Neuronal stem cell (in vitro differentiated cells): ENCODE results near the gene DSCAM.

Source experiments
- DNase-seq: peaks from one replicate; pipeline ENCODE4 v3.0.0-alpha.2; 2013; ENCODE audit warnings: low spot score
- H2AFZ ChIP-seq: one replicate; pipeline ENCODE4 v1.6.1; 2013; ENCODE audit warnings: mild to moderate bottlenecking, low read length, inconsistent platforms
- H2AK5ac ChIP-seq: 2 replicates; pipeline ENCODE4 v1.6.1; 2013; ENCODE audit warnings: low read depth, mild to moderate bottlenecking, inconsistent platforms, low read length, moderate library complexity, mixed read lengths
- H2BK120ac ChIP-seq: 2 replicates; pipeline ENCODE4 v1.6.1; 2013; ENCODE audit warnings: low read depth, mild to moderate bottlenecking, inconsistent platforms, low read length, moderate library complexity, mixed read lengths
- H2BK12ac ChIP-seq: one replicate; pipeline ENCODE4 v1.6.1; 2013; ENCODE audit warnings: low read length, inconsistent platforms
- H2BK15ac ChIP-seq: 2 replicates; pipeline ENCODE4 v1.6.1; 2013; ENCODE audit warnings: mild to moderate bottlenecking, low read length, inconsistent platforms, mixed read lengths
- H2BK5ac ChIP-seq: one replicate; pipeline ENCODE4 v1.6.1; 2013; ENCODE audit warnings: inconsistent platforms, mild to moderate bottlenecking, low read length, moderate library complexity
- H3K14ac ChIP-seq: one replicate; pipeline ENCODE4 v1.6.1; 2013; ENCODE audit warnings: low read length, inconsistent platforms
- H3K18ac ChIP-seq: 2 replicates; pipeline ENCODE4 v1.6.1; 2013; ENCODE audit warnings: low read length, inconsistent platforms
- H3K23ac ChIP-seq: 2 replicates; pipeline ENCODE4 v1.6.1; 2013; ENCODE audit warnings: low read depth, mild to moderate bottlenecking, mixed read lengths, low read length, inconsistent platforms; ENCODE audit not compliant: poor library complexity
- H3K27ac ChIP-seq: replicated peaks from 3 replicates; pipeline ENCODE4 v1.5.1; 2013; ENCODE audit warnings: low read length, inconsistent platforms
- H3K27me3 ChIP-seq, 3 experiments: 2 replicates each; pipeline ENCODE4 v1.6.1; 2013; ENCODE audit warnings: low read length in 3 of 3, mild to moderate bottlenecking in 2 of 3, inconsistent platforms in 1 of 3, low read depth in 1 of 3, mixed read lengths in 1 of 3, moderate library complexity in 1 of 3; ENCODE audit not compliant: control insufficient read depth in 3 of 3, insufficient read depth in 3 of 3
- H3K36me3 ChIP-seq, 2 donors: replicated peaks in 1 of 2; 2 replicates each; pipeline ENCODE4 v1.6.1; 2013; ENCODE audit warnings: low read length in 2 of 2; ENCODE audit not compliant: control insufficient read depth in 2 of 2, insufficient read depth in 2 of 2
- H3K4ac ChIP-seq: 2 replicates; pipeline ENCODE4 v1.6.1; 2013; ENCODE audit warnings: inconsistent platforms, mild to moderate bottlenecking, low read length, moderate library complexity
- H3K4me1 ChIP-seq, 2 donors: 1 replicate in 1 of 2; 2 replicates in 1 of 2; pipeline ENCODE4 v1.6.1; 2013; ENCODE audit warnings: low read length in 2 of 2, low read depth in 1 of 2; ENCODE audit not compliant: control insufficient read depth in 2 of 2, insufficient read depth in 1 of 2
- H3K4me2 ChIP-seq: one replicate; pipeline ENCODE4 v1.6.1; 2013; ENCODE audit warnings: mild to moderate bottlenecking, low read length, inconsistent platforms; ENCODE audit not compliant: insufficient read depth, poor library complexity, severe bottlenecking
- H3K4me3 ChIP-seq, 2 donors: 2 replicates each; pipeline ENCODE4 v1.5.1; 2013; ENCODE audit warnings: low read length in 2 of 2, mild to moderate bottlenecking in 2 of 2, inconsistent platforms in 1 of 2, moderate library complexity in 1 of 2
- H3K79me1 ChIP-seq: one replicate; pipeline ENCODE4 v1.6.1; 2013; ENCODE audit warnings: low read depth, mild to moderate bottlenecking, inconsistent platforms, low read length, moderate library complexity
- H3K9ac ChIP-seq: one replicate; pipeline ENCODE4 v1.6.1; 2013; ENCODE audit warnings: mild to moderate bottlenecking, low read depth, low read length, inconsistent platforms; ENCODE audit not compliant: poor library complexity
- H3K9me3 ChIP-seq, 2 donors: replicated peaks in 1 of 2; 2 replicates each; pipeline versions ENCODE3 to v1.6.1; 2013; ENCODE audit warnings: low read length in 2 of 2, mild to moderate bottlenecking in 2 of 2, inconsistent platforms in 1 of 2, low read depth in 1 of 2, mixed read lengths in 1 of 2, moderate library complexity in 1 of 2; ENCODE audit not compliant: control insufficient read depth in 2 of 2, insufficient read depth in 1 of 2
- H4K8ac ChIP-seq: one replicate; pipeline ENCODE4 v1.6.1; 2013; ENCODE audit warnings: low read depth, mild to moderate bottlenecking, inconsistent platforms, low read length, moderate library complexity
- H4K91ac ChIP-seq: one replicate; pipeline ENCODE4 v1.6.1; 2013; ENCODE audit warnings: low read length, low read depth, mild to moderate bottlenecking, inconsistent platforms; ENCODE audit not compliant: poor library complexity
- WGBS, 2 donors: extraction: QIAGEN DNeasy Blood & Tissue Kit; methylation state at CpG; one replicate each; pipeline ENCODE4 v1.1.7; 2013; ENCODE audit warnings: missing lambda C conversion rate in 2 of 2, mixed read lengths in 1 of 2; ENCODE audit not compliant: insufficient read length in 2 of 2, insufficient replicate concordance in 1 of 2; ENCODE audit errors: extremely low coverage in 2 of 2; 5-methylcytosine and 5-hydroxymethylcytosine counted together

Gene DSCAM

DNA sequence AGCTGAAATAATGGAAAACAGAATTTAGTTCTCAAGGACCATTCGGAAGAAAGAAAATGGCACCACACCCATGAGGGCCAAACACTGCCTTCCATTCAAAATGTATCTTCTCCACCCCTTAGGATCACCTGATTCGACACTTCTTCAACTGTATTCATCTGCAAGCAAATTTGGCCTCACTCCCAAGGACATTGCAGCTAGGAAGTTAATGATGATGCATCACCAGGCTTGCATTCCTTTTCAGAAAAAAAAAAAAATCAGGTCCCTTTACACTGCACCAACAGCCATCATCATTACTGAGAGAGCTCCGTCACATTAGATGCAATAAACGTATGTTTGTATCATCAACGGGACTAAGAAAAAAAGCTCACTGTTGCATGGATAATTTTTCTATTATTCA is 611.4 kb downstream of the DSCAM start:
- no peak overlapping the region for H2BK15ac ChIP-seq
- H2AK5ac ChIP-seq, result no peak overlapping the region
- no peak overlapping the region for H4K8ac ChIP-seq
- no CpG with 5 or more reads among the region's 5 CpGs for WGBS, 2 donors
- no peak overlapping the region for H3K23ac ChIP-seq
- H2AFZ ChIP-seq, result no peak overlapping the region
- no peak overlapping the region for H4K91ac ChIP-seq
- DNase-seq, result no peak
- H3K4me3 ChIP-seq, result no peak overlapping the region
- H2BK5ac ChIP-seq, result no peak overlapping the region
- H3K27ac ChIP-seq, result no peak overlapping the region
- no peak overlapping the region for H2BK120ac ChIP-seq
- H3K27me3 ChIP-seq, result peaks cover 0 to 3% (median 0%) of the 10 kb centered on the region in 3 experiments
- no peak overlapping the region for H3K14ac ChIP-seq
- H3K4me2 ChIP-seq, result no peak overlapping the region
- no peak overlapping the region for H3K18ac ChIP-seq
- H3K4ac ChIP-seq, result no peak overlapping the region
- no peaks in the 10 kb centered on the region for H3K4me1 ChIP-seq
- H3K9me3 ChIP-seq, result no peaks in the 10 kb centered on the region
- H3K36me3 ChIP-seq, result no peaks in the 10 kb centered on the region
- no peaks in the 10 kb centered on the region for H3K79me1 ChIP-seq
- no peak overlapping the region for H2BK12ac ChIP-seq
- H3K9ac ChIP-seq, result no peak overlapping the region

DNA sequence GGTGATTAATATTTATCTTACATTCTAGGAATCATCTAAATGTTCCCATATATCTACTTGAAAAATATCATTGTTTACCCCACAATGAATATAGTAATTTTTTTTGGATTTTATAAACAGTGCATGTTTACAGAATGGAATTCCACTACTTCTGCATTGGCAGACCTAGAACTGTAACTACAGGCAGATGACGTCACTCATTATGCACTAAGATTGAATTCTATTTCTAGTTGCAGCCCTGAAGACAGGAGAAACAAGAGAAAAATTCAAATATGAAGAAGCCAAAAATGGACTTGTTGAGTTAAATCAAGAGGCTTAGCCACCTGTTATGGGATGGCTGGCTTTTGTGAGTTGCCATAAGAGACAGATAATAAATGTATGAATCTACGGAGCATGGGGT is 615.0 kb downstream of the DSCAM start:
- Histone ChIP-seq H3K4ac (no peak overlapping the region), H2BK12ac (no peak overlapping the region), H2AFZ (no peak overlapping the region), H2BK120ac (no peak overlapping the region), H3K79me1 (no peaks in the 10 kb centered on the region), H3K27ac (no peak overlapping the region), H3K4me3 (no peak overlapping the region), H3K9ac (no peak overlapping the region), H2BK15ac (no peak overlapping the region), H3K23ac (no peak overlapping the region), H3K27me3 (no peaks in the 10 kb centered on the region), H3K14ac (no peak overlapping the region), H3K9me3 (no peaks in the 10 kb centered on the region), H3K18ac (no peak overlapping the region), H3K4me2 (no peak overlapping the region), H3K4me1 (no peaks in the 10 kb centered on the region), H2AK5ac (no peak overlapping the region), H4K91ac (no peak overlapping the region), H2BK5ac (no peak overlapping the region), H3K36me3 (no peaks in the 10 kb centered on the region), H4K8ac (no peak overlapping the region)
- WGBS, 2 donors, result no CpG with 5 or more reads among the region's 2 CpGs
- no peak for DNase-seq

DNA sequence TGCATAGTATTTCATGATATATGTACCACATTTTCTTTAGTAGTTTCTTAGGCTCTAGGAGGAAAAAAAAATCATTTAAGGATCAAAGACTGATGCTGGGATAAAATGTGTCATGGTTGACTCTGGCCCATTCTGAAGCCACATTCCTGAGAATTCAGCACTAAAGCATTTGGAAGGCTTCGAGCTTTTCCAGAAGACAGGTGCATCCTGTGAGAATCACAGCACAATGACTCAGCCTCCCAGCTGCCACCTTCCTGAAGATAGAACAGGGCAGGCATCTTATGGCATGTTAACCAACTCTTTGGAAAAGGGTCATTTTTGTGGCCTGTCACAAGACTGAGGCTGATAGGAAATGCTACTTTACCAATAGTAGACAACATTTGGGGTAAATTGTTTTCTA is 619.9 kb downstream of the DSCAM start:
- no peak overlapping the region for H4K8ac ChIP-seq
- no peak for DNase-seq

DNA sequence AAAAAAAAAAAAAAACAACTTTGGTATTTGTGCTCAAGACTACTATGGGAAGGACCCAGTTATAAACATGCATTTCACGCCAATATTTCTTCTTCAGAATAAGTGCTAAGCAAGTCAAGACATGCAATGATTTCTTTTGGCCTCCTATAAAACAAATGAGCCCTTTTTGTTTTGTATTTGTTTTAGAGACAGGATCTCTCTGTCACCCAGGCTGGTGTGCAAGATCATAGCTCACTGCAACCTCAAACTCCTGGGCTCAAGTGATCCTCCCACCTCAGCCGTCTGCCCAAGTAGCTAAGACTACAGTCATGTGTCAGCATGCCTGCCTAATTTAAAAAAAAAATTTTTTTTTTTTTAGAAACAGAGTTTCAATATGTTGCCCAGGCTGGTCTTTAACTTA is 631.0 kb downstream of the DSCAM start:
- Histone ChIP-seq H3K27me3 (peaks cover 0 to 2% (median 0%) of the 10 kb centered on the region in 3 experiments), H4K91ac (no peak overlapping the region), H3K36me3 (no peaks in the 10 kb centered on the region), H2BK15ac (no peak overlapping the region), H3K23ac (no peak overlapping the region), H3K27ac (no peak overlapping the region), H3K4ac (no peak overlapping the region), H2AFZ (no peak overlapping the region), H3K14ac (no peak overlapping the region), H2AK5ac (no peak overlapping the region), H3K4me2 (no peak overlapping the region), H3K9me3 (no peaks in the 10 kb centered on the region), H3K9ac (no peak overlapping the region), H3K79me1 (no peaks in the 10 kb centered on the region), H2BK5ac (no peak overlapping the region), H3K4me1 (no peaks in the 10 kb centered on the region), H3K4me3 (no peak overlapping the region), H4K8ac (no peak overlapping the region), H2BK12ac (no peak overlapping the region), H3K18ac (no peak overlapping the region), H2BK120ac (no peak overlapping the region)
- no CpG with 5 or more reads among the region's 2 CpGs for WGBS, 2 donors
- no peak for DNase-seq

More for the DNA sequence above, 619.9 kb downstream of the DSCAM start:
- WGBS, 2 donors, result no CpG with 5 or more reads among the region's 1 CpG
- H2AK5ac ChIP-seq, result no peak overlapping the region
- peaks cover 0 to 9% (median 0%) of the 10 kb centered on the region in 3 experiments for H3K27me3 ChIP-seq
- H3K27ac ChIP-seq, result no peak overlapping the region
- no peaks in the 10 kb centered on the region for H3K4me1 ChIP-seq
- H2BK120ac ChIP-seq, result no peak overlapping the region
- no peak overlapping the region for H3K4ac ChIP-seq
- no peak overlapping the region for H3K14ac ChIP-seq
- no peak overlapping the region for H3K9ac ChIP-seq
- H2BK12ac ChIP-seq, result no peak overlapping the region
- H2BK15ac ChIP-seq, result no peak overlapping the region
- H3K18ac ChIP-seq, result no peak overlapping the region
- no peak overlapping the region for H3K23ac ChIP-seq
- H3K4me2 ChIP-seq, result no peak overlapping the region
- no peak overlapping the region for H3K4me3 ChIP-seq
- no peaks in the 10 kb centered on the region for H3K36me3 ChIP-seq
- no peak overlapping the region for H2AFZ ChIP-seq
- no peaks in the 10 kb centered on the region for H3K9me3 ChIP-seq
- H3K79me1 ChIP-seq, result no peaks in the 10 kb centered on the region
- H4K91ac ChIP-seq, result no peak overlapping the region
- H2BK5ac ChIP-seq, result no peak overlapping the region
